GM23248 (cell line): Measurements from ENCODE around the gene ARHGEF5. TPM values are rescaled to one million over a fixed set of nuclear protein-coding genes. Genes with fewer than 3 reads are reported as not detected.

Experiments
- DNase-seq: peaks from one replicate; pipeline ENCODE4 v3.0.0-alpha.2; 2015
- H2AFZ ChIP-seq: fragments of 200-600 bp; sonication (generic); 2 replicates; pipeline ENCODE4 v1.6.1; 2016; ENCODE audit warnings: antibody characterized with exemption
- H3F3A ChIP-seq: fragments of 200-600 bp; sonication (generic); 2 replicates; pipeline ENCODE4 v1.6.1; 2016; ENCODE audit warnings: mild to moderate bottlenecking, antibody characterized with exemption, mixed run types; ENCODE audit not compliant: insufficient read depth
- H3K27ac ChIP-seq: fragments of 200-600 bp; sonication (generic); 2 replicates; pipeline ENCODE4 v1.5.1; 2016; ENCODE audit warnings: mild to moderate bottlenecking
- H3K27me3 ChIP-seq: fragments of 200-600 bp; sonication (generic); replicated peaks from 2 replicates; pipeline ENCODE4 v1.6.1; 2016; ENCODE audit warnings: mild to moderate bottlenecking; ENCODE audit not compliant: insufficient read depth
- H3K36me3 ChIP-seq: fragments of 200-600 bp; sonication (generic); 2 replicates; pipeline ENCODE4 v1.6.1; 2016; ENCODE audit warnings: low read depth, mild to moderate bottlenecking
- H3K4me1 ChIP-seq: fragments of 200-600 bp; sonication (generic); 2 replicates; pipeline ENCODE4 v1.6.1; 2016; ENCODE audit warnings: mild to moderate bottlenecking; ENCODE audit not compliant: insufficient read depth
- H3K4me2 ChIP-seq: fragments of 200-600 bp; sonication (generic); one replicate; pipeline ENCODE4 v1.6.1; 2016; ENCODE audit warnings: mild to moderate bottlenecking; ENCODE audit not compliant: unreplicated experiment
- H3K4me3 ChIP-seq: fragments of 200-600 bp; sonication (generic); 2 replicates; pipeline ENCODE4 v1.5.1; 2016; ENCODE audit warnings: mild to moderate bottlenecking
- H3K79me2 ChIP-seq: fragments of 200-600 bp; sonication (generic); 2 replicates; pipeline ENCODE4 v1.6.1; 2016; ENCODE audit warnings: mild to moderate bottlenecking; ENCODE audit not compliant: insufficient read depth
- H3K9ac ChIP-seq: fragments of 200-600 bp; sonication (generic); 2 replicates; pipeline ENCODE4 v1.6.1; 2016; ENCODE audit warnings: mild to moderate bottlenecking
- H3K9me2 ChIP-seq: fragments of 200-600 bp; sonication (generic); 2 replicates; pipeline ENCODE4 v1.6.1; 2016; ENCODE audit warnings: mixed run types, mild to moderate bottlenecking, moderate library complexity; ENCODE audit not compliant: insufficient read depth
- H3K9me3 ChIP-seq: fragments of 200-600 bp; sonication (generic); one replicate; pipeline ENCODE4 v1.6.1; 2017; ENCODE audit warnings: low read depth
- H4K20me1 ChIP-seq: fragments of 200-600 bp; sonication (generic); 2 replicates; pipeline ENCODE4 v1.6.0; 2016; ENCODE audit not compliant: insufficient read depth
- EZH2 ChIP-seq: fragments of 200-600 bp; sonication (generic); IDR thresholded peaks from 2 replicates; pipeline ENCODE4 v1.6.1; 2018; ENCODE audit warnings: antibody characterized with exemption, mild to moderate bottlenecking; ENCODE audit not compliant: insufficient read depth, poor library complexity, severe bottlenecking
- EZH2phosphoT487 ChIP-seq: fragments of 200-600 bp; sonication (generic); IDR thresholded peaks from 2 replicates; pipeline ENCODE4 v1.6.1; 2018; ENCODE audit warnings: antibody characterized with exemption, moderate library complexity, mild to moderate bottlenecking, low read depth; ENCODE audit not compliant: insufficient read depth
- WGBS, 2 experiments: methylation state at CpG; one replicate each; pipeline ENCODE4 v1.1.6; 2015 to 2017; ENCODE audit warnings: low lambda C conversion rate in 2 of 2, low coverage in 1 of 2; ENCODE audit errors: missing lambda C conversion rate in 2 of 2; 5-methylcytosine and 5-hydroxymethylcytosine counted together
- in situ Hi-C: fragments of 300-500 bp; cut with MboI; formaldehyde crosslinking; loops from 2 replicates; pipeline ENCODE4 v1.15.0; 2020
- polyA plus RNA-seq: library from polyadenylated mRNA; unstranded; fragments of >200 nt; fragmentation: Nextera tagmentation; extraction: Ambion mirVana; gene quantifications from 2 replicates; pipeline ENCODE4 v1.2.1, GENCODE V29; 2016
- total RNA-seq: library from RNA; depleted of rRNA; stranded (reverse); fragments of >200 nt; shearing (Covaris generic); gene quantifications from 2 replicates; pipeline ENCODE4 v1.2.3, GENCODE V29; 2014; rRNA removed

The ARHGEF5 gene
- total and polyA plus RNA-seq, 2 experiments from 2014 or later, result 2.4 to 2.9 TPM

GRCh38 chr7:144428431-144428830 lies 73.2 kb downstream of the ARHGEF5 start:
- TF ChIP-seq EZH2phosphoT487 (no peak), EZH2 (no peak)

More at GRCh38 chr7:144428431-144428830, 73.2 kb downstream of the ARHGEF5 start:
- Histone ChIP-seq H3K27me3 (no peaks in the 10 kb centered on the region), H2AFZ (no peak overlapping the region), H3K27ac (no peak overlapping the region), H3K9me3 (no peaks in the 10 kb centered on the region), H3K4me1 (no peaks in the 10 kb centered on the region), H3K4me3 (no peak overlapping the region), H3K36me3 (no peaks in the 10 kb centered on the region), H3K9ac (no peak overlapping the region), H3F3A (no peaks in the 10 kb centered on the region), H3K79me2 (no peaks in the 10 kb centered on the region), H4K20me1 (no peaks in the 10 kb centered on the region), H3K9me2 (no peaks in the 10 kb centered on the region), H3K4me2 (no peak overlapping the region)
- in situ Hi-C loops, result no loop called here
- WGBS, 2 experiments, result 18% methylated on average over 2 of the region's 2 CpGs
- no peak for DNase-seq

Other genes with a start within 250 kb of the ARHGEF5 start
- gene OR2A2, start 245.8 kb upstream of the ARHGEF5 start, total RNA-seq, result not detected in 2 replicates
- gene OR2A2, start 245.8 kb upstream of the ARHGEF5 start, polyA plus RNA-seq, result not detected in 2 replicates
- gene OR2A14, start 232.2 kb upstream of the ARHGEF5 start, total RNA-seq, result not detected in 2 replicates
- not detected in 2 replicates for gene OR2A14, start 232.2 kb upstream of the ARHGEF5 start, polyA plus RNA-seq
- 1.3 TPM in 1 of 2 replicates, not detected in the other for gene CTAGE4, start 171.9 kb upstream of the ARHGEF5 start, total RNA-seq
- 0.35 and 1.0 TPM in 2 replicates for gene CTAGE4, start 171.9 kb upstream of the ARHGEF5 start, polyA plus RNA-seq
- 3.4 and 4.3 TPM in 2 replicates for gene ARHGEF35, start 159.6 kb upstream of the ARHGEF5 start, total RNA-seq
- 4.5 and 5.8 TPM in 2 replicates for gene ARHGEF35, start 159.6 kb upstream of the ARHGEF5 start, polyA plus RNA-seq
- 0.25 and 0.32 TPM in 2 replicates for gene OR2A42, start 115.8 kb upstream of the ARHGEF5 start, total RNA-seq
- 0.06 TPM in 1 of 2 replicates, not detected in the other for gene OR2A42, start 115.8 kb upstream of the ARHGEF5 start, polyA plus RNA-seq
- 1.1 TPM in 1 of 2 replicates, not detected in the other for gene OR2A7, start 90.6 kb upstream of the ARHGEF5 start, total RNA-seq
- gene OR2A7, start 90.6 kb upstream of the ARHGEF5 start, polyA plus RNA-seq, result 0.22 and 0.26 TPM in 2 replicates
- 0.13 TPM in 1 of 2 replicates, not detected in the other for gene CTAGE8, start 86.1 kb upstream of the ARHGEF5 start, total RNA-seq
- not detected in 2 replicates for gene CTAGE8, start 86.1 kb upstream of the ARHGEF5 start, polyA plus RNA-seq
- 0.13 and 0.32 TPM in 2 replicates for gene OR2A1, start 43.0 kb upstream of the ARHGEF5 start, total RNA-seq
- gene OR2A1, start 43.0 kb upstream of the ARHGEF5 start, polyA plus RNA-seq, result 0.10 and 0.15 TPM in 2 replicates
- not detected in 2 replicates for gene NOBOX, start 48.3 kb downstream of the ARHGEF5 start, total RNA-seq
- not detected in 2 replicates for gene NOBOX, start 48.3 kb downstream of the ARHGEF5 start, polyA plus RNA-seq